ENCODE results near the gene FASN.

FASN gene

DNA sequence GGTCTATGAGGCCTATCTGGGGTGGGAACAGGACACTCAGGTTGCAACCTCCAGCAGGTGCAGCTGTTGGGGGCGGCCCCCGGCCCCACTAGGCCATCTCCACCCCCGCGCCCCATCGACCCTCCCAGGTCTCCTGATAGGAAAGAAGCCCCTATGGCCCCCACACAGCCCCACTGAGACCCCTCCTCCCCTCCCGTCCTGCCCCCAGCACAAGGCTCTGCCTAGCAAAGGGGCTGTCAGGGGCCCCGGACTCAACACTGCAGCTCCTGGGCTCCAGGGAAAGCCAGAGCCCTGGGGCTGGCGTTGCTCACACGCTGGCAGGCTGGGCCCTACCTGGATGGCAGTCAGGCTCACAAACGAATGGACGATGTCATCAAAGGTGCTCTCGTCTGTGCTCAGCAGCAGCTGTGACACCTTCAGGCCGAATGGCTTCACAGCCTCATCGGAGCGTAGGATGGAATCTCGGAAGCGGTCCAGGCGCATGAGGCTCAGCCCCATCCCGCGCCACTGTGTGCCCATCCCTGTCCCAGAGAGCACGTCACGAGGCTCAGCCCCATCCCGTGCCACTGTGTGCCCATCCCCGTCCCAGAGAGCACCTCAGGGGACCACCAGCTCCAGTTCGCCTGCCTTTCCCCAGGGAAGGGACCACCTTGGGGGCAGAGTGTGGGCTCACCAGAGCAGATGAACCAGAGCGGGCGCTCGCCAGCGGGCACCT lies 7.3 kb downstream of the FASN start:
- TF ChIP-seq, protein P1, sequence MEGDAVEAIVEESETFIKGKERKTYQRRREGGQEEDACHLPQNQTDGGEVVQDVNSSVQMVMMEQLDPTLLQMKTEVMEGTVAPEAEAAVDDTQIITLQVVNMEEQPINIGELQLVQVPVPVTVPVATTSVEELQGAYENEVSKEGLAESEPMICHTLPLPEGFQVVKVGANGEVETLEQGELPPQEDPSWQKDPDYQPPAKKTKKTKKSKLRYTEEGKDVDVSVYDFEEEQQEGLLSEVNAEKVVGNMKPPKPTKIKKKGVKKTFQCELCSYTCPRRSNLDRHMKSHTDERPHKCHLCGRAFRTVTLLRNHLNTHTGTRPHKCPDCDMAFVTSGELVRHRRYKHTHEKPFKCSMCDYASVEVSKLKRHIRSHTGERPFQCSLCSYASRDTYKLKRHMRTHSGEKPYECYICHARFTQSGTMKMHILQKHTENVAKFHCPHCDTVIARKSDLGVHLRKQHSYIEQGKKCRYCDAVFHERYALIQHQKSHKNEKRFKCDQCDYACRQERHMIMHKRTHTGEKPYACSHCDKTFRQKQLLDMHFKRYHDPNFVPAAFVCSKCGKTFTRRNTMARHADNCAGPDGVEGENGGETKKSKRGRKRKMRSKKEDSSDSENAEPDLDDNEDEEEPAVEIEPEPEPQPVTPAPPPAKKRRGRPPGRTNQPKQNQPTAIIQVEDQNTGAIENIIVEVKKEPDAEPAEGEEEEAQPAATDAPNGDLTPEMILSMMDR (conservative IDR thresholded peaks at IDR 0.05; ENCODE audit: low read length), result no peak
- Histone ChIP-seq H3K79me2 (ENCODE audit: insufficient read depth, low read length) (peaks cover 58% of the 10 kb centered on the region), H3F3A (ENCODE audit: low read depth) (no peaks in the 10 kb centered on the region), H3K9me3 (ENCODE audit: insufficient read depth, low read depth, low read length) (no peaks in the 10 kb centered on the region), H2AFZ (ENCODE audit: low read length) (no peak overlapping the region), H4K20me1 (ENCODE audit: insufficient read depth, low read length, poor library complexity, severe bottlenecking) (peaks cover 66% of the 10 kb centered on the region), H3K4me2 (ENCODE audit: low read depth, low read length, poor library complexity, severe bottlenecking) (no peak overlapping the region), H3K9me2 (replicated peaks; ENCODE audit: low read depth, low read length) (no peaks in the 10 kb centered on the region), H3K4me3 (ENCODE audit: low read length, poor library complexity, severe bottlenecking) (no peak overlapping the region), H3K27me3 (ENCODE audit: insufficient read depth, low read length, poor library complexity, severe bottlenecking) (no peaks in the 10 kb centered on the region), H3K9ac (ENCODE audit: low read depth, low read length, poor library complexity, severe bottlenecking) (no peak overlapping the region), H3K36me3 (ENCODE audit: insufficient read depth, low read length) (peaks cover 91% of the 10 kb centered on the region; the same call in 1 of the 2 replicates), H3K4me1 (ENCODE audit: insufficient read depth, low read length, poor library complexity, severe bottlenecking) (peaks cover 3% of the 10 kb centered on the region)

- H3K36me3 ChIP-seq (ENCODE audit: insufficient read depth, low read length), result peaks cover 93% of the 10 kb centered on the region; the same call in 1 of the 2 replicates
- H3F3A ChIP-seq (ENCODE audit: low read depth), result no peaks in the 10 kb centered on the region
- H3K4me3 ChIP-seq (ENCODE audit: low read length, poor library complexity, severe bottlenecking), result no peak overlapping the region
- H3K4me2 ChIP-seq (ENCODE audit: low read depth, low read length, poor library complexity, severe bottlenecking), result no peak overlapping the region
- no peak overlapping the region for H2AFZ ChIP-seq (ENCODE audit: low read length)
- H3K79me2 ChIP-seq (ENCODE audit: insufficient read depth, low read length), result peaks cover 51% of the 10 kb centered on the region
- no peaks in the 10 kb centered on the region for H3K9me3 ChIP-seq (ENCODE audit: insufficient read depth, low read depth, low read length)
- H3K27me3 ChIP-seq (ENCODE audit: insufficient read depth, low read length, poor library complexity, severe bottlenecking), result no peaks in the 10 kb centered on the region
- no peaks in the 10 kb centered on the region for H3K4me1 ChIP-seq (ENCODE audit: insufficient read depth, low read length, poor library complexity, severe bottlenecking)
- TF ChIP-seq, protein P1 (conservative IDR thresholded peaks at IDR 0.05; ENCODE audit: low read length), result no peak
- TF ChIP-seq EZH2phosphoT487 (IDR thresholded peaks at IDR 0.05; ENCODE audit: borderline replicate concordance), result no peak
- H3K9me2 ChIP-seq (replicated peaks; ENCODE audit: low read depth, low read length), result no peaks in the 10 kb centered on the region
- H4K20me1 ChIP-seq (ENCODE audit: insufficient read depth, low read length, poor library complexity, severe bottlenecking), result peaks cover 62% of the 10 kb centered on the region
- H3K9ac ChIP-seq (ENCODE audit: low read depth, low read length, poor library complexity, severe bottlenecking), result no peak overlapping the region
These were observed 8.1 kb downstream of the FASN start for GRCh38 chr17:82089723-82090548.

DNA sequence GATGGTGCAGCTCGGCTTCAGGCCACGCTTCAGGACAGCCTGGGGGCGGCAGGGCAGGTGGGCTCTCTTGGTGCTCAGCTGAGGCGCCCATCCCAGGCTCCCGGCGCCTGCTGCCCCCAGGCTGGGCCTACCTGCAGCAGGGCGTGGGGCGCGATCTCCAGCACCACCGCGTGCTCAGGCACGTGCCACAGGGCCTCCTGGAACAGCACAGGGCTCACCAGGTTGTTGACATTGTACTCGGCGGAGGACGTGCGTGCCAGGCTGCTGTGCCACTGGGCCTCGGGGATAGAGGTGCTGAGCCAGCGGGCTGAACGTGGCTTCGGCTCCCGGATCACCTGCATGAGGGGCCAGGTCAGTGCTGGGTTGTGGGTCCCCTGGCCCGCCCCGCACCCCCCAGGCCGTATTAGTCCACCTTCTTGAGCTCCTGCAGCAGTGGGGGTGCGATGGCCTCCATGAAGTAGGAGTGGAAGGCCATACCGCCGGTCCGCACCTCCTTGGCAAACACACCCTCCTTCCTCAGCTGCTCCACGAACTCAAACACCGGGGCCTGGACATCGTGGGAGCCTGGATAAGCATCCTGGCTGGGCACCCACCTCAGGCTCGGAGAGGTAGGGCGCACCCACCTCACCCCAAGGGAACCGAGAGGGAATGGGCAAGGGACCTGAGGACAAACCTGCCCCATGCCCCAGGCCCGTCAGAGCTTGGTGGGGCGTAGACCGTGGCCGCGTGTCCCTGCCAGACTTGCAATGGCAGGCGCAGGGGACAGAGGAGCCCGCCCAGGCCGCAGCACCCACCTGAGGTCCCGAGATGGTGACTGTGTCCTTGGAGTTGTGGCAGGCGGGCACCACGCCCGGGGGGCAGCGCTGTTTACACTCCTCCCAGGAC lies 9.0 kb downstream of the FASN start:
- no peak for TF ChIP-seq EZH2phosphoT487 (IDR thresholded peaks at IDR 0.05; ENCODE audit: borderline replicate concordance)
- TF ChIP-seq, protein P1 (conservative IDR thresholded peaks at IDR 0.05; ENCODE audit: low read length), result no peak
- no peaks in the 10 kb centered on the region for H3K4me1 ChIP-seq (ENCODE audit: insufficient read depth, low read length, poor library complexity, severe bottlenecking)
- peaks cover 98% of the 10 kb centered on the region; the same call in 1 of the 2 replicates for H3K36me3 ChIP-seq (ENCODE audit: insufficient read depth, low read length)

More for the DNA sequence above, 9.0 kb downstream of the FASN start:
- Histone ChIP-seq H3F3A (ENCODE audit: low read depth) (no peaks in the 10 kb centered on the region), H3K9ac (ENCODE audit: low read depth, low read length, poor library complexity, severe bottlenecking) (no peak overlapping the region), H3K4me2 (ENCODE audit: low read depth, low read length, poor library complexity, severe bottlenecking) (no peak overlapping the region), H2AFZ (ENCODE audit: low read length) (no peak overlapping the region), H3K79me2 (ENCODE audit: insufficient read depth, low read length) (peaks cover 45% of the 10 kb centered on the region), H3K9me2 (replicated peaks; ENCODE audit: low read depth, low read length) (no peaks in the 10 kb centered on the region), H3K9me3 (ENCODE audit: insufficient read depth, low read depth, low read length) (no peaks in the 10 kb centered on the region), H4K20me1 (ENCODE audit: insufficient read depth, low read length, poor library complexity, severe bottlenecking) (peaks cover 59% of the 10 kb centered on the region), H3K4me3 (ENCODE audit: low read length, poor library complexity, severe bottlenecking) (no peak overlapping the region), H3K27me3 (ENCODE audit: insufficient read depth, low read length, poor library complexity, severe bottlenecking) (no peaks in the 10 kb centered on the region)
